MM.1S (cell line): Measurements from ENCODE around the gene CAGE1.

Source experiments
- EZH2 ChIP-seq: fragments of 300-600 bp; sonication (generic); optimal IDR thresholded peaks from 2 replicates; pipeline ENCODE3; 2017; ENCODE audit warnings: low read depth, mild to moderate bottlenecking, antibody characterized with exemption, low read length, mixed read lengths
- EZH2phosphoT487 ChIP-seq: fragments of 300-600 bp; sonication (generic); IDR thresholded peaks from 2 replicates; pipeline ENCODE4 v1.6.1; 2018; ENCODE audit warnings: antibody characterized with exemption, low read length
- TF ChIP-seq, protein P1 (sequence below): fragments of 300-600 bp; sonication (generic); IDR thresholded peaks from 2 replicates; pipeline ENCODE4 v1.5.1; 2016; ENCODE audit warnings: antibody characterized with exemption, low read length, mixed read lengths

DNA sequence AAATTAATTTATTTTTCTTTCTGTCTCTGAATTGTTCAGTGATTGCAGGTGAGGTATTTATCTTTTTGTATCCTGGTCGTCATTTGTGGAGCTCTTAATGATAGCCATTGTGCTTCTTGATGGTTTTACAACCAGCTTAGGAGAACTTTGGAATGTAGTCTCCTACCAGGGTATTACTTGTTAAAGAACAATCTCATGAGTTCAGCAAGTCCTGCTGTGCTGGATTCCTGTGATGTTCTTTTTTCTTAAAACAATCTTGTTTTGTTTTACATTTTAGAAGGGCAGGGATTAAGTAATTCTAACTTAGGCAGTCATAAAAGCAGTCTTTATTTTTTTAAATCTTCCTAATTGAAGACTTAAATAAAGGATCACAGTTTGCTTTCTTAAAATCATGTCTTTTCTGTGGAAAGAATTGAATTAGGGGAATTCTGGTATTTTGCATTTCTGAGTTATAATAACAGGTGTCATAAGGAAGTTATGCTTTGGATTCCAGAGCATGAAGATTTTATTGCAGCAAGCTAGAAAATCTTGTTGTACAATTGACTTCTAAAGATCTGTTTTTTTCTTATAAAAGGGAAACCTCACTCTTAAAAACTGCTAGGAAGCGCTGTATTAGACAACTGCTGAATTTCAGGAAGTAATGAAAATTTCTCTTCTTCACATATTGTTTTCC lies 23.7 kb upstream of the CAGE1 start:
- TF ChIP-seq, protein P1, sequence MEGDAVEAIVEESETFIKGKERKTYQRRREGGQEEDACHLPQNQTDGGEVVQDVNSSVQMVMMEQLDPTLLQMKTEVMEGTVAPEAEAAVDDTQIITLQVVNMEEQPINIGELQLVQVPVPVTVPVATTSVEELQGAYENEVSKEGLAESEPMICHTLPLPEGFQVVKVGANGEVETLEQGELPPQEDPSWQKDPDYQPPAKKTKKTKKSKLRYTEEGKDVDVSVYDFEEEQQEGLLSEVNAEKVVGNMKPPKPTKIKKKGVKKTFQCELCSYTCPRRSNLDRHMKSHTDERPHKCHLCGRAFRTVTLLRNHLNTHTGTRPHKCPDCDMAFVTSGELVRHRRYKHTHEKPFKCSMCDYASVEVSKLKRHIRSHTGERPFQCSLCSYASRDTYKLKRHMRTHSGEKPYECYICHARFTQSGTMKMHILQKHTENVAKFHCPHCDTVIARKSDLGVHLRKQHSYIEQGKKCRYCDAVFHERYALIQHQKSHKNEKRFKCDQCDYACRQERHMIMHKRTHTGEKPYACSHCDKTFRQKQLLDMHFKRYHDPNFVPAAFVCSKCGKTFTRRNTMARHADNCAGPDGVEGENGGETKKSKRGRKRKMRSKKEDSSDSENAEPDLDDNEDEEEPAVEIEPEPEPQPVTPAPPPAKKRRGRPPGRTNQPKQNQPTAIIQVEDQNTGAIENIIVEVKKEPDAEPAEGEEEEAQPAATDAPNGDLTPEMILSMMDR: no peak
- TF ChIP-seq EZH2 (no peak), EZH2phosphoT487 (no peak)
